GM12892 (cell line): Measurements from ENCODE around the gene NFYA.

ENCODE experiments used
- POLR2A ChIP-seq: IDR thresholded peaks from 2 replicates; pipeline ENCODE4 v1.6.1; 2011; ENCODE audit warnings: low read depth, low read length, control low read depth
- POLR2AphosphoS5 ChIP-seq: IDR thresholded peaks from 2 replicates; pipeline ENCODE4 v1.6.1; 2011; ENCODE audit warnings: low read depth, low read length, control low read depth
- TAF1 ChIP-seq: IDR thresholded peaks from 2 replicates; pipeline ENCODE4 v1.6.1; 2011; ENCODE audit warnings: low read depth, mild to moderate bottlenecking, control low read depth, low read length, borderline replicate concordance

GRCh38 chr6:41042226-41043055 lies 30.3 kb upstream of the NFYA start, which contains the start of gene TSPO2:
- no peak for TF ChIP-seq POLR2A
- no peak for TF ChIP-seq POLR2AphosphoS5
- TF ChIP-seq TAF1, result no peak
